HEK293T (cell line): ENCODE measurements around the gene ZNF212.
A peak's percentile ranks its signal among the peaks of the same experiment; 100 is the strongest.

Experiments used
- CTCF ChIA-PET: fragments of 350-600 bp; formaldehyde crosslinking; extraction: SDS; loops from one replicate; lab custom pipeline; 2021; ENCODE audit warnings: antibody characterized with exemption, inconsistent platforms; lab: Yijun Ruan, JAX
- POLR2A ChIA-PET: fragments of 350-600 bp; formaldehyde crosslinking; extraction: SDS; loops from one replicate; lab custom pipeline; 2020; ENCODE audit warnings: antibody characterized with exemption, inconsistent platforms; lab: Yijun Ruan, JAX
- DNase-seq: peaks from one replicate; pipeline ENCODE4 v3.0.0; 2012; ENCODE audit warnings: mixed read lengths; ENCODE audit errors: extremely low spot score
- ARNT ChIP-seq: fragments of 450-650 bp; IDR thresholded peaks from 2 replicates; pipeline ENCODE4 v1.6.1; 2017; ENCODE audit warnings: mild to moderate bottlenecking
- BHLHE40 ChIP-seq: fragments of 450-650 bp; IDR thresholded peaks from 2 replicates; pipeline ENCODE4 v1.6.1; 2016; ENCODE audit warnings: mild to moderate bottlenecking, moderate library complexity, borderline replicate concordance
- CTBP1 ChIP-seq: fragments of 450-650 bp; IDR thresholded peaks from 2 replicates; pipeline ENCODE4 v1.6.1; 2016; ENCODE audit warnings: borderline replicate concordance
- ELF4 ChIP-seq: fragments of 450-650 bp; IDR thresholded peaks from 2 replicates; pipeline ENCODE4 v1.6.1; 2017; ENCODE audit warnings: antibody characterized with exemption
- FOXA1 ChIP-seq: fragments of 450-650 bp; IDR thresholded peaks from 2 replicates; pipeline ENCODE4 v1.6.1; 2016; ENCODE audit warnings: mild to moderate bottlenecking
- FOXK2 ChIP-seq: fragments of 450-650 bp; IDR thresholded peaks from 2 replicates; pipeline ENCODE4 v1.6.1; 2016; ENCODE audit warnings: mild to moderate bottlenecking
- FOXM1 ChIP-seq: fragments of 450-650 bp; IDR thresholded peaks from 2 replicates; pipeline ENCODE4 v1.6.1; 2017; ENCODE audit warnings: mild to moderate bottlenecking, borderline replicate concordance
- HDGF ChIP-seq: fragments of 450-650 bp; IDR thresholded peaks from 2 replicates; pipeline ENCODE4 v1.6.1; 2017; ENCODE audit warnings: antibody characterized with exemption, borderline replicate concordance
- L3MBTL2 ChIP-seq: fragments of 450-650 bp; conservative IDR thresholded peaks from 2 replicates; pipeline ENCODE4 v1.6.1; 2016; ENCODE audit warnings: mild to moderate bottlenecking
- LEF1 ChIP-seq: fragments of 450-650 bp; IDR thresholded peaks from 2 replicates; pipeline ENCODE4 v1.6.1; 2017; ENCODE audit warnings: mild to moderate bottlenecking, borderline replicate concordance
- NFRKB ChIP-seq: fragments of 450-650 bp; IDR thresholded peaks from 2 replicates; pipeline ENCODE4 v1.6.1; 2016; ENCODE audit warnings: mild to moderate bottlenecking, moderate library complexity
- SP1 ChIP-seq: fragments of 450-650 bp; IDR thresholded peaks from 2 replicates; pipeline ENCODE4 v1.6.1; 2017
- SUZ12 ChIP-seq: fragments of 450-650 bp; IDR thresholded peaks from 2 replicates; pipeline ENCODE4 v1.6.1; 2016; ENCODE audit warnings: mild to moderate bottlenecking
- TARDBP ChIP-seq: fragments of 450-650 bp; IDR thresholded peaks from 2 replicates; pipeline ENCODE4 v1.6.1; 2016
- ZNF384 ChIP-seq: fragments of 450-650 bp; IDR thresholded peaks from 2 replicates; pipeline ENCODE4 v1.6.1; 2016
- TF ChIP-seq, protein P1 (sequence below): fragments of 450-650 bp; IDR thresholded peaks from 2 replicates; pipeline ENCODE4 v1.6.1; 2016

The ZNF212 gene

DNA sequence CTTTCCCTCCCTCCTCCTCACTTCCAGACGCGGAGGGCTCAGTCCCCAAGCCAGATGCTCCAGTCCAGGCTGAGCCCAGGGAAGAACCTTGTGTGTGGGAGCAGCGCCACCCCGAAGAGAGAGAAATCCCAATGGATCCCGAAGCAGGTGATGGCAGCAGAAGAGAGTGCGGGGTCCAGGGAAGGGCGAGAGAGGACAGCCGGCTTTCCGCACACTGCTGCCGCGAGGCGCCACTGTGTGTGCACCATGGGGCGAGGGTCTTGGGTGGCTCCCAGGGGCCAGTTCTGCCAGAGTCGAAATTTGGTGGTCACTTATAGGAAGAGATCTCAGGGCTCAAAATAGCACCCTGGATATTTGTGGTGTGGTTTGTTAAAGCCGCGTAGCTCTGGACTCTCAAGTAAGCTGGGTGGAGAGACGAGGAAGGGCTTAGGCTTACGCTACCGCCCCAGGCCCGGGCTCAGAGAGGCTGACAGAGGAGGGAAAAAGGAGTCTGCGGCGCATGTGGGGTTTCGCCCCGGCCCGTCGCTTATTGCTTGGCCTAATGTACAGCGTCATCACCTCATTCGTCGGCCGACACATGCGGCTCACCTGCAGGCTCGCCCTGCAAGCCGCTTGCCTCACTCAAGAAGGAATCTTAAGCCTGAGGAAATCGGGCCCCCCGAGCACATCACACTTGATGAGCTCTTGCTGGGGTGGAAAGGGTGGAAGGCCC is 32.0 kb upstream of the ZNF212 start:
- DNase-seq = no peak
- TF ChIP-seq TARDBP (no peak), ARNT (no peak), ZNF384 (no peak), FOXA1 (no peak), CTBP1 (no peak), FOXK2 (no peak), NFRKB (no peak), SUZ12 (no peak), LEF1 (no peak)
- TF ChIP-seq, protein P1, sequence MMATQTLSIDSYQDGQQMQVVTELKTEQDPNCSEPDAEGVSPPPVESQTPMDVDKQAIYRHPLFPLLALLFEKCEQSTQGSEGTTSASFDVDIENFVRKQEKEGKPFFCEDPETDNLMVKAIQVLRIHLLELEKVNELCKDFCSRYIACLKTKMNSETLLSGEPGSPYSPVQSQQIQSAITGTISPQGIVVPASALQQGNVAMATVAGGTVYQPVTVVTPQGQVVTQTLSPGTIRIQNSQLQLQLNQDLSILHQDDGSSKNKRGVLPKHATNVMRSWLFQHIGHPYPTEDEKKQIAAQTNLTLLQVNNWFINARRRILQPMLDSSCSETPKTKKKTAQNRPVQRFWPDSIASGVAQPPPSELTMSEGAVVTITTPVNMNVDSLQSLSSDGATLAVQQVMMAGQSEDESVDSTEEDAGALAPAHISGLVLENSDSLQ = no peak
- CTCF ChIA-PET = no interaction called here
- POLR2A ChIA-PET = interaction anchor here (4.4 kb wide), 1 partner anchor 12 kb away, joined by 15 read pairs; the partner anchor contains the start of gene ZNF282

DNA sequence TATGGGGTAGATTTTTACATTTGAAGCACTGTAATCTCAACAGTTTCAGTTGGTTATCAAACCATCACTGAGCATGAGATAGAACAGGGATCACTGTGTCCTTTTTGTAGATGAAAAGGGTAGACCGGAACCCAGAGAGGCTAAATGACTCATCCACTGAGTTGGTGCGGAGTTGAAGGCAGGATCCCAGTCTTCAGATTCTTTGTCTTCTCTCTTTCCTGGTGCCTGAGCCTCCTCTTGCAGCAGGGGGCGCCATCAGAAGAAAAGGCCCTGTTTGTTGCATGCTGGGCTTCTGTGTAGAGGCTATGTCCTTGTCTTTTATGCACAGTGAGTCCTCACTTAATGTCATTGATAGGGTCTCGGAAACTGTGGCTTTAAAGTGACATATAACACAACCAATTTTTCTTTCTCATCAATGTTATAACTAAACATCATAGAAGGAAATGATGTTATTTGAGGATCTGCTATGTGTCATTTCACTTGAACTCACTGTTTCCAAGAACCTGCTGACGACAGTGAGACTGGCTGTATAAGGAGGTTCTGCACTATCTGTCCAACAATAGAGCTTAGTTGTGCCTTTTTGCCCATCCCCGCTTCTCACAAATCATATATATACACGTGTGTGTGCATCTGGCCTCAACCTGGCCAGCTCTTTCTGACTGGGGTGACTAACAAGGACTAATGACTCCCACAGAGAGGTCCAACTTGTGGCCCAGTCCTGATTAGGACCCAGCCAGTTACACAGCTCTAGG is 29.8 kb upstream of the ZNF212 start:
- DNase-seq = peak; percentile 87
- CTCF ChIA-PET = interaction anchor here (0.9 kb wide), 1 partner anchor 14 kb away, joined by 3 read pairs; the partner anchor contains the start of gene ZNF282
- POLR2A ChIA-PET = interaction anchor here (4.4 kb wide), 1 partner anchor 14 kb away, joined by 15 read pairs; the partner anchor contains the start of gene ZNF282
- TF ChIP-seq NFRKB (no peak), SUZ12 (no peak), FOXA1 (no peak), SP1 (no peak), CTBP1 (no peak), FOXK2 (no peak), ARNT (no peak), TARDBP (no peak), LEF1 (no peak), FOXM1 (no peak), HDGF (no peak)
- TF ChIP-seq, protein P1 = no peak

GRCh38 chr7:149210551-149210950 is 28.9 kb upstream of the ZNF212 start:
- DNase-seq = no peak
- ChIA-PET CTCF (interaction anchor here (0.9 kb wide), 1 partner anchor 15 kb away, joined by 3 read pairs; the partner anchor contains the start of gene ZNF282), POLR2A (interaction anchor here (4.4 kb wide), 1 partner anchor 15 kb away, joined by 15 read pairs; the partner anchor contains the start of gene ZNF282)
- no peak for TF ChIP-seq FOXM1
- TF ChIP-seq TARDBP = no peak
- TF ChIP-seq FOXA1 = no peak
- no peak for TF ChIP-seq HDGF
- no peak for TF ChIP-seq L3MBTL2
- no peak for TF ChIP-seq NFRKB
- no peak for TF ChIP-seq ZNF384
- no peak for TF ChIP-seq SUZ12
- TF ChIP-seq SP1 = no peak
- no peak for TF ChIP-seq ELF4
- no peak for TF ChIP-seq CTBP1

GRCh38 chr7:149214020-149214720 is 25.3 kb upstream of the ZNF212 start:
- no peak for DNase-seq
- ChIA-PET POLR2A (interaction anchor here (2.1 kb wide), 1 partner anchor 19 kb away, joined by 11 read pairs; the partner anchor contains the start of gene ZNF282), CTCF (interaction anchor here (0.7 kb wide), 1 partner anchor 575 kb away, joined by 3 read pairs; no protein-coding TSS in a partner anchor)
- TF ChIP-seq TARDBP (no peak), BHLHE40 (no peak), LEF1 (no peak), SP1 (no peak), FOXA1 (no peak), NFRKB (no peak), CTBP1 (no peak), ARNT (no peak), FOXK2 (no peak), L3MBTL2 (no peak), FOXM1 (no peak), ZNF384 (no peak)
- TF ChIP-seq, protein P1 = no peak

- TF ChIP-seq TARDBP (no peak), BHLHE40 (no peak), ARNT (no peak), HDGF (no peak), ELF4 (no peak), CTBP1 (no peak), NFRKB (no peak), FOXK2 (no peak)
- TF ChIP-seq, protein P1 = no peak
- ChIA-PET CTCF (no interaction called here), POLR2A (no interaction called here)
- DNase-seq = no peak
These were observed 23.0 kb upstream of the ZNF212 start for GRCh38 chr7:149216402-149216801.
